ENCODE measurements around the gene KLK15. TPM values are rescaled to one million over a fixed set of nuclear protein-coding genes. Genes with fewer than 3 reads are reported as not detected.

The KLK15 gene
- total and polyA plus RNA-seq, 2 of the 13 experiments (the other 11 are each of a cell fraction or from before 2014, with no cell fraction given) = not detected

- no peak for TF ChIP-seq LCORL (IDR thresholded peaks at IDR 0.05)
- TF ChIP-seq LCORL (CRISPR knock-in tag; IDR thresholded peaks at IDR 0.05) = peak; percentile 57; the same call in 1 of the 2 replicates
- no peak for TF ChIP-seq MEF2D (CRISPR knock-in tag; IDR thresholded peaks at IDR 0.05)
- TF ChIP-seq NONO (IDR thresholded peaks at IDR 0.05) = no peak
- TF ChIP-seq NONO (CRISPR knock-in tag; conservative IDR thresholded peaks at IDR 0.05) = peak; percentile 43; the same call in 1 of the 2 replicates
- TF ChIP-seq, protein P1, sequence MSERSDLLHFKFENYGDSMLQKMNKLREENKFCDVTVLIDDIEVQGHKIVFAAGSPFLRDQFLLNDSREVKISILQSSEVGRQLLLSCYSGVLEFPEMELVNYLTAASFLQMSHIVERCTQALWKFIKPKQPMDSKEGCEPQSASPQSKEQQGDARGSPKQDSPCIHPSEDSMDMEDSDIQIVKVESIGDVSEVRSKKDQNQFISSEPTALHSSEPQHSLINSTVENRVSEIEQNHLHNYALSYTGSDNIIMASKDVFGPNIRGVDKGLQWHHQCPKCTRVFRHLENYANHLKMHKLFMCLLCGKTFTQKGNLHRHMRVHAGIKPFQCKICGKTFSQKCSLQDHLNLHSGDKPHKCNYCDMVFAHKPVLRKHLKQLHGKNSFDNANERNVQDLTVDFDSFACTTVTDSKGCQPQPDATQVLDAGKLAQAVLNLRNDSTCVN (CRISPR knock-in tag; IDR thresholded peaks at IDR 0.05; ENCODE audit: borderline replicate concordance) = no peak
- 0 out of 2 replicates have a peak, but pooled peaks have one; percentile 13 for TF ChIP-seq ZNF574 (CRISPR knock-in tag; IDR thresholded peaks at IDR 0.05)
- TF ChIP-seq, protein P2, sequence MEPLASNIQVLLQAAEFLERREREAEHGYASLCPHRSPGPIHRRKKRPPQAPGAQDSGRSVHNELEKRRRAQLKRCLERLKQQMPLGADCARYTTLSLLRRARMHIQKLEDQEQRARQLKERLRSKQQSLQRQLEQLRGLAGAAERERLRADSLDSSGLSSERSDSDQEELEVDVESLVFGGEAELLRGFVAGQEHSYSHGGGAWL (CRISPR knock-in tag; IDR thresholded peaks at IDR 0.05) = no peak
- TF ChIP-seq CSRNP1 (CRISPR knock-in tag; IDR thresholded peaks at IDR 0.05) = no peak
- TF ChIP-seq ZNF274 (CRISPR knock-in tag; IDR thresholded peaks at IDR 0.05) = peak; percentile 41; the same call in 1 of the 2 replicates
- no peak for TF ChIP-seq RCOR2 (CRISPR knock-in tag; IDR thresholded peaks at IDR 0.05)
- TF ChIP-seq RXRA (CRISPR knock-in tag; IDR thresholded peaks at IDR 0.05) = peak; percentile 69
- no peak for TF ChIP-seq ZNF256 (CRISPR knock-in tag; conservative IDR thresholded peaks at IDR 0.05)
- peak; percentile 71 for TF ChIP-seq MAX (IDR thresholded peaks at IDR 0.05)
- TF ChIP-seq PITX1 (CRISPR knock-in tag; IDR thresholded peaks at IDR 0.05) = 0 out of 2 replicates have a peak, but pooled peaks have one; percentile 34
- peak; percentile 57; the same call in 1 of the 2 replicates for TF ChIP-seq SALL1 (CRISPR knock-in tag; IDR thresholded peaks at IDR 0.05)
- no peak for TF ChIP-seq TSC22D2 (CRISPR knock-in tag; IDR thresholded peaks at IDR 0.05; ENCODE audit: borderline replicate concordance)
- no peak for TF ChIP-seq ZNF891 (CRISPR knock-in tag; IDR thresholded peaks at IDR 0.05)
- 0 out of 2 replicates have a peak, but pooled peaks have one; percentile 18 for TF ChIP-seq RXRB (CRISPR knock-in tag; IDR thresholded peaks at IDR 0.05; ENCODE audit: borderline replicate concordance)
- TF ChIP-seq, protein P3, sequence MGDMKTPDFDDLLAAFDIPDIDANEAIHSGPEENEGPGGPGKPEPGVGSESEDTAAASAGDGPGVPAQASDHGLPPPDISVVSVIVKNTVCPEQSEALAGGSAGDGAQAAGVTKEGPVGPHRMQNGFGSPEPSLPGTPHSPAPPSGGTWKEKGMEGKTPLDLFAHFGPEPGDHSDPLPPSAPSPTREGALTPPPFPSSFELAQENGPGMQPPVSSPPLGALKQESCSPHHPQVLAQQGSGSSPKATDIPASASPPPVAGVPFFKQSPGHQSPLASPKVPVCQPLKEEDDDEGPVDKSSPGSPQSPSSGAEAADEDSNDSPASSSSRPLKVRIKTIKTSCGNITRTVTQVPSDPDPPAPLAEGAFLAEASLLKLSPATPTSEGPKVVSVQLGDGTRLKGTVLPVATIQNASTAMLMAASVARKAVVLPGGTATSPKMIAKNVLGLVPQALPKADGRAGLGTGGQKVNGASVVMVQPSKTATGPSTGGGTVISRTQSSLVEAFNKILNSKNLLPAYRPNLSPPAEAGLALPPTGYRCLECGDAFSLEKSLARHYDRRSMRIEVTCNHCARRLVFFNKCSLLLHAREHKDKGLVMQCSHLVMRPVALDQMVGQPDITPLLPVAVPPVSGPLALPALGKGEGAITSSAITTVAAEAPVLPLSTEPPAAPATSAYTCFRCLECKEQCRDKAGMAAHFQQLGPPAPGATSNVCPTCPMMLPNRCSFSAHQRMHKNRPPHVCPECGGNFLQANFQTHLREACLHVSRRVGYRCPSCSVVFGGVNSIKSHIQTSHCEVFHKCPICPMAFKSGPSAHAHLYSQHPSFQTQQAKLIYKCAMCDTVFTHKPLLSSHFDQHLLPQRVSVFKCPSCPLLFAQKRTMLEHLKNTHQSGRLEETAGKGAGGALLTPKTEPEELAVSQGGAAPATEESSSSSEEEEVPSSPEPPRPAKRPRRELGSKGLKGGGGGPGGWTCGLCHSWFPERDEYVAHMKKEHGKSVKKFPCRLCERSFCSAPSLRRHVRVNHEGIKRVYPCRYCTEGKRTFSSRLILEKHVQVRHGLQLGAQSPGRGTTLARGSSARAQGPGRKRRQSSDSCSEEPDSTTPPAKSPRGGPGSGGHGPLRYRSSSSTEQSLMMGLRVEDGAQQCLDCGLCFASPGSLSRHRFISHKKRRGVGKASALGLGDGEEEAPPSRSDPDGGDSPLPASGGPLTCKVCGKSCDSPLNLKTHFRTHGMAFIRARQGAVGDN (CRISPR knock-in tag; IDR thresholded peaks at IDR 0.05) = peak; percentile 83
Measured at GRCh38 chr19:50791594-50792271, 41.6 kb downstream of the KLK15 start (continued).
